Fibroblast of lung (primary cell): ENCODE results near the gene MMD.

ENCODE experiments used
- EZH2 ChIP-seq: IDR thresholded peaks from 2 replicates; pipeline ENCODE4 v1.5.1; 2012; ENCODE audit warnings: low read length, control low read depth, mild to moderate bottlenecking; ENCODE audit errors: missing control alignments
- TF ChIP-seq, protein P1 (sequence below), 2 donors: IDR thresholded peaks in 1 of 2; conservative IDR thresholded peaks in 1 of 2; 1 replicate in 1 of 2; 2 replicates in 1 of 2; pipeline ENCODE4 v1.5.1; 2011 to 2012; ENCODE audit warnings: low read length in 2 of 2, control low read depth in 1 of 2, inconsistent platforms in 1 of 2, low read depth in 1 of 2, mild to moderate bottlenecking in 1 of 2

DNA sequence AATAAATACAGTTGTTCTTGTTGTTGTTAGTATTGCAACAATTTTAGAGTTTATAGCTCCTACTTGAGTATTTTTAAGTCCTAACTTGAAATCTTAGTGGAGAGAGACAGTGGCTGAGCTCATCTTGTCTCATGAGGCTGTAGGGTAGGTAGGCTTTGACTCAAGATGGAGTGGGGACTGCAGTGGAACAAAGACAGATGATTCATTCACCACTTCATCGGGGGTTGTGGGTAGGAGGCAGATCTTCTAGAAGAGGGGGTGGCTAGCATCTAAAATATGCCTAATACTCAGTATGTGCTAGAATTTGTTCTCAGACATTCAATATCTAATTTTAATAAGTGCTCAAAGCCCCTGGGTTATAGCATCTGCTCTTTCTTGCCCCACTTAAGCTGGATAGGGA lies 13.1 kb upstream of the MMD start:
- TF ChIP-seq, protein P1, sequence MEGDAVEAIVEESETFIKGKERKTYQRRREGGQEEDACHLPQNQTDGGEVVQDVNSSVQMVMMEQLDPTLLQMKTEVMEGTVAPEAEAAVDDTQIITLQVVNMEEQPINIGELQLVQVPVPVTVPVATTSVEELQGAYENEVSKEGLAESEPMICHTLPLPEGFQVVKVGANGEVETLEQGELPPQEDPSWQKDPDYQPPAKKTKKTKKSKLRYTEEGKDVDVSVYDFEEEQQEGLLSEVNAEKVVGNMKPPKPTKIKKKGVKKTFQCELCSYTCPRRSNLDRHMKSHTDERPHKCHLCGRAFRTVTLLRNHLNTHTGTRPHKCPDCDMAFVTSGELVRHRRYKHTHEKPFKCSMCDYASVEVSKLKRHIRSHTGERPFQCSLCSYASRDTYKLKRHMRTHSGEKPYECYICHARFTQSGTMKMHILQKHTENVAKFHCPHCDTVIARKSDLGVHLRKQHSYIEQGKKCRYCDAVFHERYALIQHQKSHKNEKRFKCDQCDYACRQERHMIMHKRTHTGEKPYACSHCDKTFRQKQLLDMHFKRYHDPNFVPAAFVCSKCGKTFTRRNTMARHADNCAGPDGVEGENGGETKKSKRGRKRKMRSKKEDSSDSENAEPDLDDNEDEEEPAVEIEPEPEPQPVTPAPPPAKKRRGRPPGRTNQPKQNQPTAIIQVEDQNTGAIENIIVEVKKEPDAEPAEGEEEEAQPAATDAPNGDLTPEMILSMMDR (conservative IDR thresholded peaks at IDR 0.05 in 1 of 2, IDR thresholded peaks at IDR 0.05 in 1 of 2; ENCODE audit: low read depth in 1 of 2, low read length in 2 of 2): no peak
- no peak for TF ChIP-seq EZH2
